PFSK-1 (cell line): ENCODE measurements around the gene DUSP16.

ENCODE experiments used
- FOXP2 ChIP-seq: optimal IDR thresholded peaks from 2 replicates; pipeline ENCODE3; 2011; ENCODE audit warnings: borderline replicate concordance, control low read depth, inconsistent platforms; ENCODE audit not compliant: insufficient read depth; ENCODE audit errors: extremely low read length, extremely low read depth
- POLR2AphosphoS5 ChIP-seq: IDR thresholded peaks from 2 replicates; pipeline ENCODE4 v1.6.1; 2012; ENCODE audit warnings: low read depth, mild to moderate bottlenecking, control low read depth, low read length, moderate library complexity
- SIN3A ChIP-seq: IDR thresholded peaks from 2 replicates; pipeline ENCODE4 v1.6.1; 2012; ENCODE audit warnings: mild to moderate bottlenecking, low read length, moderate library complexity, borderline replicate concordance; ENCODE audit not compliant: insufficient read depth
- TAF1 ChIP-seq: IDR thresholded peaks from 2 replicates; pipeline ENCODE4 v1.6.1; 2012; ENCODE audit warnings: low read length, control low read depth, borderline replicate concordance; ENCODE audit not compliant: insufficient read depth
- TF ChIP-seq, protein P1 (sequence below), 2 experiments: IDR thresholded peaks; 2 replicates each; pipeline versions ENCODE4 v1.6.1 to v1.8.0; 2011 to 2012; ENCODE audit warnings: low read depth in 2 of 2, low read length in 2 of 2, control low read depth in 1 of 2, inconsistent platforms in 1 of 2, mild to moderate bottlenecking in 1 of 2, moderate library complexity in 1 of 2; ENCODE audit not compliant: insufficient read depth in 1 of 2

DUSP16 gene

GRCh38 chr12:12433203-12433731 is 129.4 kb downstream of the DUSP16 start:
- TF ChIP-seq POLR2AphosphoS5 (peak; percentile 22; the same call in 1 of the 2 replicates), TAF1 (no peak; the same call in 1 of the 2 replicates), SIN3A (no peak), FOXP2 (no peak)
- TF ChIP-seq, protein P1, sequence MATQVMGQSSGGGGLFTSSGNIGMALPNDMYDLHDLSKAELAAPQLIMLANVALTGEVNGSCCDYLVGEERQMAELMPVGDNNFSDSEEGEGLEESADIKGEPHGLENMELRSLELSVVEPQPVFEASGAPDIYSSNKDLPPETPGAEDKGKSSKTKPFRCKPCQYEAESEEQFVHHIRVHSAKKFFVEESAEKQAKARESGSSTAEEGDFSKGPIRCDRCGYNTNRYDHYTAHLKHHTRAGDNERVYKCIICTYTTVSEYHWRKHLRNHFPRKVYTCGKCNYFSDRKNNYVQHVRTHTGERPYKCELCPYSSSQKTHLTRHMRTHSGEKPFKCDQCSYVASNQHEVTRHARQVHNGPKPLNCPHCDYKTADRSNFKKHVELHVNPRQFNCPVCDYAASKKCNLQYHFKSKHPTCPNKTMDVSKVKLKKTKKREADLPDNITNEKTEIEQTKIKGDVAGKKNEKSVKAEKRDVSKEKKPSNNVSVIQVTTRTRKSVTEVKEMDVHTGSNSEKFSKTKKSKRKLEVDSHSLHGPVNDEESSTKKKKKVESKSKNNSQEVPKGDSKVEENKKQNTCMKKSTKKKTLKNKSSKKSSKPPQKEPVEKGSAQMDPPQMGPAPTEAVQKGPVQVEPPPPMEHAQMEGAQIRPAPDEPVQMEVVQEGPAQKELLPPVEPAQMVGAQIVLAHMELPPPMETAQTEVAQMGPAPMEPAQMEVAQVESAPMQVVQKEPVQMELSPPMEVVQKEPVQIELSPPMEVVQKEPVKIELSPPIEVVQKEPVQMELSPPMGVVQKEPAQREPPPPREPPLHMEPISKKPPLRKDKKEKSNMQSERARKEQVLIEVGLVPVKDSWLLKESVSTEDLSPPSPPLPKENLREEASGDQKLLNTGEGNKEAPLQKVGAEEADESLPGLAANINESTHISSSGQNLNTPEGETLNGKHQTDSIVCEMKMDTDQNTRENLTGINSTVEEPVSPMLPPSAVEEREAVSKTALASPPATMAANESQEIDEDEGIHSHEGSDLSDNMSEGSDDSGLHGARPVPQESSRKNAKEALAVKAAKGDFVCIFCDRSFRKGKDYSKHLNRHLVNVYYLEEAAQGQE (IDR thresholded peaks at IDR 0.05; ENCODE audit: insufficient read depth in 1 of 2, low read depth in 2 of 2, low read length in 2 of 2), result 0 out of 4 replicates have a peak, but pooled peaks of 1 of the 2 experiments have one; percentile 39

- TF ChIP-seq SIN3A (no peak), TAF1 (no peak), FOXP2 (no peak), POLR2AphosphoS5 (no peak)
- TF ChIP-seq, protein P1 (IDR thresholded peaks at IDR 0.05; ENCODE audit: insufficient read depth in 1 of 2, low read depth in 2 of 2, low read length in 2 of 2), result no peak
Observed at GRCh38 chr12:12432364-12432763, 130.3 kb downstream of the DUSP16 start.

DNA sequence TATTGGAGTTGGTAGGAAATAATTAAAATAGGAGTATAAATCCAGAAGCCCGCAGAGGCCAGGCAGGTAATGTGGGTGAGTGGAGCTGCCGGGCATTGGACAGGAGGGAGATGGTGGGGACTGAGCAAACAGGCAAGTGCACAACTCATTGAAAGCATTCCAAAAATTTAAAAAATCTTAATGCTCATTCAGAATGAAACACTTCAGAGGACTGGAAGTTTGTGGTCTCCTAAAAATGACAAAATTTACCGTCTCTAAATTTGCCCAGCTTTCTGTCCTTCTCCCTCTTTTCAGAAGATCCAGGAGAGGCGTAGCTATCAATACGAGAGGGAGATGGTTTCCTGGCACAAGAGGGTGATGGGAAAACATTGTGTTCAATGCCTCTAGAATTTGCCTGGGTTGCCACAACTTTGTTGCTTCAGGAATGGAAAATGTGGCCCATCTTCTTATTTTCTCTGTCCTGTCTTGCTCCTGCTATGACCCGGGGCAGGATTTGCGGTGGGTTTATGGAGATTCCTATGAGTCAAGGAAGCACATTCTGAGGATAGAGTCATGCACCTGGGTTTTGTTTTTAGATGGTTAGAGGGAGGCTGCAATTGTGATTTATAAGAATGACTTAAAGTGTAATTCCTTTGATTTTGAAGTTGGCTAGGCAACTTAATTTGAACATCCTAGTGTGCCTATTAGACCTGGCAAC is 133.6 kb downstream of the DUSP16 start:
- TF ChIP-seq SIN3A, result no peak
- no peak for TF ChIP-seq POLR2AphosphoS5
- TF ChIP-seq, protein P1 (IDR thresholded peaks at IDR 0.05; ENCODE audit: insufficient read depth in 1 of 2, low read depth in 2 of 2, low read length in 2 of 2), result no peak
- TF ChIP-seq FOXP2, result no peak
- TF ChIP-seq TAF1, result no peak

DNA sequence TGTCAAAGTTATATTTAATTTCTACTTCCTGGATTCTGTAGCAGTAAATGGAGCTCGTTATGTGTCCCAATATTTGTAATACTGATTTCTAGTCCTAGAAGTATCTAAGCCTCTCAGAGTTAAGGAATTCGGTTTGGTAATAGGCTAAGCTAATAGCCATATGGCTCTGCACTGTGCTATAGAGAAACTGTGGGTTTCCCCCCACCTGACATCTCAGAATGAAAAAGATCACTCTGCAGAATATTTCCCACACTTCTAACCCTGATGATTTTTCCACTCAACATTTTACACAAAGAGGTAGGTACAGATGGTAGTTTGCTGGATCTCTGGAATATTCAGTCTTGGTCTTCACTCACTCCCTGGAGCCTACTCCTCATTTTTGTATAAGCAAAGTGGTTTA is 134.6 kb downstream of the DUSP16 start:
- TF ChIP-seq, protein P1 (IDR thresholded peaks at IDR 0.05; ENCODE audit: insufficient read depth in 1 of 2, low read depth in 2 of 2, low read length in 2 of 2), result no peak
- TF ChIP-seq POLR2AphosphoS5 (no peak), TAF1 (no peak), SIN3A (no peak), FOXP2 (no peak)
